GM18861 (cell line): ENCODE data around the gene TET2.

Experiments used
- ATAC-seq: cut with Tn5 transposase; IDR thresholded peaks from one replicate; pipeline ENCODE4 v1.9.1; 2021; ENCODE audit not compliant: unreplicated experiment

TET2 gene

DNA sequence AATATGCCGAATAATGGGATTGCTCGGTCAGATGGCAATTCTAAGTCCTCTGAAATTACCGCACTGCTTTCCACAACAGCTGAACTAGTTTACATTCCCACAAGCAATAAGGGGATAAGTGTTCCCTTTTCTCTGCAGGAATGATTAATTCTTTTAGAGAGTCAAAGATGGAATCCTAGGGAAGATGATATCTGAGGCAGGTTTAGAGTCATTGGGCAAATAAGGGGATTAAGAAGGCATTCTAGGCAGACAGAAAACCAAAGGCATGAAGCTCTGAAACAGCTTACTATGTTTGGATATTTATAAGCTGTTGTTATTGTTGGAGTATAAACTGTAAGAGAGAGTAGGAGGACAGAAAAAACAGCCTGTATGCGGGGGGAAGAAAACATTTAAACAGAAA is 85.7 kb downstream of the TET2 start:
- no peak for ATAC-seq

DNA sequence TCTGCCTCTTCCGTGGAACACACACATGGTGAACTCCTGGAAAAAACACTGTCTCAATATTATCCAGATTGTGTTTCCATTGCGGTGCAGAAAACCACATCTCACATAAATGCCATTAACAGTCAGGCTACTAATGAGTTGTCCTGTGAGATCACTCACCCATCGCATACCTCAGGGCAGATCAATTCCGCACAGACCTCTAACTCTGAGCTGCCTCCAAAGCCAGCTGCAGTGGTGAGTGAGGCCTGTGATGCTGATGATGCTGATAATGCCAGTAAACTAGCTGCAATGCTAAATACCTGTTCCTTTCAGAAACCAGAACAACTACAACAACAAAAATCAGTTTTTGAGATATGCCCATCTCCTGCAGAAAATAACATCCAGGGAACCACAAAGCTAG is 87.9 kb downstream of the TET2 start:
- ATAC-seq: no peak

DNA sequence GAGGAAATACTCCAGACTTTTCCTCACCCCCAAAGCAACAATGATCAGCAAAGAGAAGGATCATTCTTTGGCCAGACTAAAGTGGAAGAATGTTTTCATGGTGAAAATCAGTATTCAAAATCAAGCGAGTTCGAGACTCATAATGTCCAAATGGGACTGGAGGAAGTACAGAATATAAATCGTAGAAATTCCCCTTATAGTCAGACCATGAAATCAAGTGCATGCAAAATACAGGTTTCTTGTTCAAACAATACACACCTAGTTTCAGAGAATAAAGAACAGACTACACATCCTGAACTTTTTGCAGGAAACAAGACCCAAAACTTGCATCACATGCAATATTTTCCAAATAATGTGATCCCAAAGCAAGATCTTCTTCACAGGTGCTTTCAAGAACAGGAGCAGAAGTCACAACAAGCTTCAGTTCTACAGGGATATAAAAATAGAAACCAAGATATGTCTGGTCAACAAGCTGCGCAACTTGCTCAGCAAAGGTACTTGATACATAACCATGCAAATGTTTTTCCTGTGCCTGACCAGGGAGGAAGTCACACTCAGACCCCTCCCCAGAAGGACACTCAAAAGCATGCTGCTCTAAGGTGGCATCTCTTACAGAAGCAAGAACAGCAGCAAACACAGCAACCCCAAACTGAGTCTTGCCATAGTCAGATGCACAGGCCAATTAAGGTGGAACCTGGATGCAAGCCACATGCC is 89.7 kb downstream of the TET2 start:
- peak; percentile 93 for ATAC-seq

DNA sequence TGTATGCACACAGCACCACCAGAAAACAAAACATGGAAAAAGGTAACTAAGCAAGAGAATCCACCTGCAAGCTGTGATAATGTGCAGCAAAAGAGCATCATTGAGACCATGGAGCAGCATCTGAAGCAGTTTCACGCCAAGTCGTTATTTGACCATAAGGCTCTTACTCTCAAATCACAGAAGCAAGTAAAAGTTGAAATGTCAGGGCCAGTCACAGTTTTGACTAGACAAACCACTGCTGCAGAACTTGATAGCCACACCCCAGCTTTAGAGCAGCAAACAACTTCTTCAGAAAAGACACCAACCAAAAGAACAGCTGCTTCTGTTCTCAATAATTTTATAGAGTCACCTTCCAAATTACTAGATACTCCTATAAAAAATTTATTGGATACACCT is 90.2 kb downstream of the TET2 start:
- ATAC-seq: no peak

DNA sequence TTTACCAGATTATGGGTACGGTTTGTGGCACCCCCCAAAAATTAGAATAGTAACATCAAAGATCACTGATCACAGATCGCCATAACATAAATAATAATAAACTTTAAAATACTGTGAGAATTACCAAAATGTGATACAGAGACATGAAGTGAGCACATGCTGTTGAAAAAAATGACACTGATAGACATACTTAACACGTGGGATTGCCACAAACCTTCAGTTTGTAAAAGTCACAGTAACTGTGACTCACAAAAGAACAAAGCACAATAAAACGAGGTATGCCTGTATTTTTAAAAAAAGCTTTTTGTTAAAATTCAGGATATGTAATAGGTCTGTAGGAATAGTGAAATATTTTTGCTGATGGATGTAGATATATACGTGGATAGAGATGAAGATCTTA is 93.4 kb downstream of the TET2 start:
- no peak for ATAC-seq

DNA sequence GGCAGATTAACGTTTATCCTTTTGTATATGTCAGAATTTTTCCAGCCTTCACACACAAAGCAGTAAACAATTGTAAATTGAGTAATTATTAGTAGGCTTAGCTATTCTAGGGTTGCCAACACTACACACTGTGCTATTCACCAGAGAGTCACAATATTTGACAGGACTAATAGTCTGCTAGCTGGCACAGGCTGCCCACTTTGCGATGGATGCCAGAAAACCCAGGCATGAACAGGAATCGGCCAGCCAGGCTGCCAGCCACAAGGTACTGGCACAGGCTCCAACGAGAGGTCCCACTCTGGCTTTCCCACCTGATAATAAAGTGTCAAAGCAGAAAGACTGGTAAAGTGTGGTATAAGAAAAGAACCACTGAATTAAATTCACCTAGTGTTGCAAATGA is 94.8 kb downstream of the TET2 start:
- ATAC-seq: no peak

DNA sequence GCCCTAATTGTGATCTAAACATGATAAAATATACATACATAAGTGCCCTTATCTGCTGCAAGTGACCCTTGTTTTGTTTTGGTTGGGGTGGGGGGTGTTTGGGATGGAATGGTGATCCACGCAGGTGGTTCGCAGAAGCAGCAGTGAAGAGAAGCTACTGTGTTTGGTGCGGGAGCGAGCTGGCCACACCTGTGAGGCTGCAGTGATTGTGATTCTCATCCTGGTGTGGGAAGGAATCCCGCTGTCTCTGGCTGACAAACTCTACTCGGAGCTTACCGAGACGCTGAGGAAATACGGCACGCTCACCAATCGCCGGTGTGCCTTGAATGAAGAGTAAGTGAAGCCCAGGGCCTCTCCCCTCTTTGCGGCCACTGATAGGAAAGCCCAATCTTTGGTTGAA is 96.8 kb downstream of the TET2 start:
- no peak for ATAC-seq

DNA sequence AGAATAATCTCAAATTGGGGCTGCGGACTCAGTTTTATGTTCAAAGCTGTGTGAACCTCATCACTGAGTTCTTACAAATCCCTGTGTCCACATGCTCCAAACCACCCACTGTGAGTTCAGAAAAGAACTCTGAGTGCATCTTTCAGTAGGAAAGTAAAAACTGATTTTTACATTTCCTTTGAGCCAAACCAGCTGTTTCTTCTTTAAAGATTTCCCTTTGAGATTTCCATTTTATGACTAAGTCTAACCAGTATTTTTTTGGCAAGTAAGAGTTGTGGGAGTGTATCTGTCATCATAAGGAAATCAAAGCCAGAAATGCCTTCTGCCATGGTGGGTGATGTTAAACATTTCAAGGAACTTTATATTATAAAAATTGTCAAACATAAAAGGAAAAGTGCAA is 100.0 kb downstream of the TET2 start:
- no peak for ATAC-seq

DNA sequence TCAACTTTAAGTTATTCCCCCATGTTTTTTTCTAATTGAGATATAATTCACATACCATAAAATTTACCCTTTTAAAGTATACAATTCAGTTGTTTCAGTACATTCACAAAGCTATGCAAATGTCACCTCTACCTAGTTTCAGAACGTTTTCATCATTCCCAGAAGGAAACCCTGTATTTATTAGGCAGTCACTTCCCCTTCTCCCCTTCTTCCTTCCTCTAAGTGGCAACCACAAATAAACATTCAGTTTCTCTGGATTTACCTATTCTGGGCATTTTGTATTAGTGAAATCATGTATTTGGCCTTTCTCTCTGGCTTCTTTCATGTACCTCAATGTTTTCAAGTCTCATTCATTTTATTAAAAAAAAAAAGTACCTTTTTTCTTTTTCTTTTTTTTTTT is 101.9 kb downstream of the TET2 start:
- ATAC-seq: no peak

DNA sequence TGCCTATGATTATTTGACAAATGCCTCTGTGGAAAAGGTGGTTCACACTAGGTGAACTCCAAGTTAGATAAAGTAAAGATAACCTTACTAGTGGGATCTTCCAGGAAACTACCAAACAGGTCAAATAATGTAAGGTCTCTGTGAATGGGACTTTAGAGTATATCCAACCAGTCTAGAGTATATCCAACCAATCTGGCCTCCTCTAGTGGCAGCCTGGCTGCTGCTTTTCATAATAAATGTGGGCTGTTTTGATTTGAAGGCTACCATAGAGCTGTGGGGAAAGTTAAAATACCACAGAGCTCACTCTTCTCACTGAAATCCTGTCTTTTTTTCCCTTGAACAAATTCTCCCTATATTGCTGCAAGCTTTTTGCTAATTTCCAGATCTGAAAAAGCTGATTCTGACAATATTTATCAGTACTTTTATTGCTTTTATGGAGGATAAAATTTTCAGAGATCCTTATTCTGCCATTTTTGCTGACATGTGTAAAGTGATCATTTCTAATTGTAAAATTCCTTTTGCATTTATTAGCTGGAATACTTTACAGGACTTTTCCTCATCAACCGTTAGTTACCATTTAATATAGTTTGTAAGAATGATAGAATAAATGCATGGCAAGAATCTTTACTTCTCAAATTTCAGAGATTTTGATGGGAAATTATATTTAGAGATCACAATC is 111.3 kb downstream of the TET2 start:
- ATAC-seq: no peak

DNA sequence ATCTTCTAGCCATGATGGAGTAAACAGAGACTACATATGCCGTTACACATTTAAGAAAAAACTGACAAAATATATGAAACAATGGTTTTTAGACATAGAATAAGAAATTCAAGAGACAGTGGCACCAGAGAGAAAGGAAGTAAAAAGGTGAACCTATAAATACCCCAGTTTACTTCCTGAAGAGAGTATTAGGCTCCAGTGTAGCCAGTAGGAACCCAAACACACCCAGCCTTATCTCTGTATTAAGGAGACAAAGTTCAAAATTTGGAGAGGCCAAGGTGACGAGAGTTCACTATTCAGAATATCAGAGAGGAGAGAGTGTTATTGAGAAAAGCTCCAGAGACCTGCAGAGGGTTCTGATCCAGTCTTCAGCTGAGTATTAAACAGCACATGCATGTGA is 119.0 kb downstream of the TET2 start:
- ATAC-seq: no peak

DNA sequence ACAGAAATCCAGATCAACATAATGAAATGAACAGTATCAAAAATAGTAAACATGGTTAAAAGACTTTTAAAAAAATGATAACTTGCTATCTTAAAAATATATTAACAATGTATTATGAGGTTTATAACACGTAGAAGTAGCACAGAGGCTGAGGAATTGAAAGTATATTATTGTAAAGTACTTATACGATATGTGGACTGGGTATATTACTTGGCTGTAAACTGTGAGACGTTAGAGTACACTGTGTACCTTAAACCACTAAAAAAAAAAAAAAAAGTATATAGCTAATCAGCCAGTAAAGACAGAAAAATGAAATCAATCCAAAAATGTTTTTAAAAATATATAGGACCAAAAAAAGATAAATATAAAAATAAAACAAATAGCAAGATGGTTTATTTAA is 120.6 kb downstream of the TET2 start:
- no peak for ATAC-seq

DNA sequence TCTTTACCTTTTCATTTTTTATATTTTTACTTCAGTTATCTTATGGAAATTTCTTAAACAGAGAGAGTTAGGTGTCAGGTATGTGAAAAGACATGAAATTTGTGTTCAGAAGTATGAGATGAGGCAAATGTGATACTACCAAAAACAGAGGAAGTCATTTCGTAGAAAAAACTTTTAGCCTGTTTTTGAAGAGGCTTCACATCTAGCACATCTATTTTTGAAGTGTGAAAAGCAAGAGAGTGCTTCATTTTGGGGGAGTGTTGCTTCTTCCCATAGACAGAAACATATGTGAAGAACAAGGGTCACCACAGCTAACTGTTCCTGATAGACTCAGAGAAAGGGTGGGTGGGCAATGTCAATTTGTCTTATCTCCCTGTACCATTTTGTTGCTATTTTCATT is 125.3 kb downstream of the TET2 start:
- ATAC-seq: no peak

DNA sequence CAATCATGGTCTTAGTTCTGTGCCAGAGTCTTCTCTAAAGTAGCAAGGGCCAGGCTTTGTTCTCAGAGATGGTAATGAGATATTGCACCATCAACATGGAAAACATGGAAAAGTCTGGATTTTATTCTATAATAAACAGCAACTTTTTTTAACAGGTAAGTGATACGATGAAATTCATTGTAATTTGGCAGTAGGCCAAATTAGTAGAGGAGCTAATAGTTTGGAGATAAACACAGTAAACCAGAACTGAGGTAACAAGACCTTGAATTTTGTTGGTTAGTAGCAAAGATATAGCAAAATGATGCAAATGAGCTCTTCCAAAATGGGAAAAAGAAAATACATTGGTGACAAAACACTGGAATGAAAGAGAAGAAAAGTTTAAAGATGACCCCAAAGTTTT is 126.6 kb downstream of the TET2 start:
- no peak for ATAC-seq

DNA sequence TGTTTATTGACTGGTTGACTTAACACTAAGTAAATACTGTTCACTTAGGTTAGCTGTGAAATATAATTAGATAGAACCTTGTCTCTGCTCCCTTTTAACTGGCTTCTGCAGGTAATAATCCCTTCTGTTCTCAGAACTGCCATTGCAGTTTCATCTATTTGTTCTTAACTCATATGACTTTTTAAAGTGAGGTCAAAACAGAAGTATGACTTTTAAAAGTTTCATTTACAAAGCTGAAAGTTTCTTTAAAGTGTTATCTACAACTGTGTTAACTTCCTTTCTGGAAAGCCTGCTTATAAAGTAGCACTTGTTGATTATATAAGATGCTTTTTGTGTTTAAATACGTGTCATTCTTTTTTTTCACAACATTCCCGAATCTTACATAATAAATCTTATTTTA is 127.4 kb downstream of the TET2 start:
- no peak for ATAC-seq

DNA sequence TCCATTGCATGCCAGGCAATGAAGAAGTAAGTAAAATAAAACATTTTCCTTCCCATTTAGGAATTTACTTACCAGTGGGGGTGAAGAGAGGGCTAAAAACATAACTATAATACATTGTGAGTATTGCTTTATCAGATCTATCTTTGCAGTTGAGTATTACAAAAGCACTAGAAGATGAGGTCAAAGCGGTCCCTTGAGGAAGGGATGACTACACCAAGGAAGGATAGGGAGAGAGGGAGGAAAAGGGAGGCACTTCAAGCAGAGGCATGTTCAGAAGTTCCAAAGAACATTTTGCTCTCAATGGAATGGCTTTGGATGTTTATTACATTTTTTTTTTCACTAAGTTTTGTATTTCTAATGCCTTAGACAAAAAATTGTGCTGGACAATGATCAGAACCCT is 127.8 kb downstream of the TET2 start:
- no peak for ATAC-seq

DNA sequence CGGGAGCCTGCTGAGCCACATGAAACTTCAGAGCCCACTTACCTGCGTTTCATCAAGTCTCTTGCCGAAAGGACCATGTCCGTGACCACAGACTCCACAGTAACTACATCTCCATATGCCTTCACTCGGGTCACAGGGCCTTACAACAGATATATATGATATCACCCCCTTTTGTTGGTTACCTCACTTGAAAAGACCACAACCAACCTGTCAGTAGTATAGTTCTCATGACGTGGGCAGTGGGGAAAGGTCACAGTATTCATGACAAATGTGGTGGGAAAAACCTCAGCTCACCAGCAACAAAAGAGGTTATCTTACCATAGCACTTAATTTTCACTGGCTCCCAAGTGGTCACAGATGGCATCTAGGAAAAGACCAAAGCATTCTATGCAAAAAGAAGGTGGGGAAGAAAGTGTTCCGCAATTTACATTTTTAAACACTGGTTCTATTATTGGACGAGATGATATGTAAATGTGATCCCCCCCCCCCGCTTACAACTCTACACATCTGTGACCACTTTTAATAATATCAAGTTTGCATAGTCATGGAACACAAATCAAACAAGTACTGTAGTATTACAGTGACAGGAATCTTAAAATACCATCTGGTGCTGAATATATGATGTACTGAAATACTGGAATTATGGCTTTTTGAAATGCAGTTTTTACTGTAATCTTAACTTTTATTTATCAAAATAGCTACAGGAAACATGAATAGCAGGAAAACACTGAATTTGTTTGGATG is 129.9 kb downstream of the TET2 start:
- ATAC-seq: no peak

DNA sequence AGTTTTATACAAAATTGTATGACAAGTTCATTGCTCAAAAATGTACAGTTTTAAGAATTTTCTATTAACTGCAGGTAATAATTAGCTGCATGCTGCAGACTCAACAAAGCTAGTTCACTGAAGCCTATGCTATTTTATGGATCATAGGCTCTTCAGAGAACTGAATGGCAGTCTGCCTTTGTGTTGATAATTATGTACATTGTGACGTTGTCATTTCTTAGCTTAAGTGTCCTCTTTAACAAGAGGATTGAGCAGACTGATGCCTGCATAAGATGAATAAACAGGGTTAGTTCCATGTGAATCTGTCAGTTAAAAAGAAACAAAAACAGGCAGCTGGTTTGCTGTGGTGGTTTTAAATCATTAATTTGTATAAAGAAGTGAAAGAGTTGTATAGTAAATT is 131.0 kb downstream of the TET2 start:
- ATAC-seq: no peak

DNA sequence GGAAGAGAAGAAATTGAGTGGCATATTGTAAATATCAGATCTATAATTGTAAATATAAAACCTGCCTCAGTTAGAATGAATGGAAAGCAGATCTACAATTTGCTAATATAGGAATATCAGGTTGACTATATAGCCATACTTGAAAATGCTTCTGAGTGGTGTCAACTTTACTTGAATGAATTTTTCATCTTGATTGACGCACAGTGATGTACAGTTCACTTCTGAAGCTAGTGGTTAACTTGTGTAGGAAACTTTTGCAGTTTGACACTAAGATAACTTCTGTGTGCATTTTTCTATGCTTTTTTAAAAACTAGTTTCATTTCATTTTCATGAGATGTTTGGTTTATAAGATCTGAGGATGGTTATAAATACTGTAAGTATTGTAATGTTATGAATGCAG is 132.6 kb downstream of the TET2 start:
- ATAC-seq: no peak

DNA sequence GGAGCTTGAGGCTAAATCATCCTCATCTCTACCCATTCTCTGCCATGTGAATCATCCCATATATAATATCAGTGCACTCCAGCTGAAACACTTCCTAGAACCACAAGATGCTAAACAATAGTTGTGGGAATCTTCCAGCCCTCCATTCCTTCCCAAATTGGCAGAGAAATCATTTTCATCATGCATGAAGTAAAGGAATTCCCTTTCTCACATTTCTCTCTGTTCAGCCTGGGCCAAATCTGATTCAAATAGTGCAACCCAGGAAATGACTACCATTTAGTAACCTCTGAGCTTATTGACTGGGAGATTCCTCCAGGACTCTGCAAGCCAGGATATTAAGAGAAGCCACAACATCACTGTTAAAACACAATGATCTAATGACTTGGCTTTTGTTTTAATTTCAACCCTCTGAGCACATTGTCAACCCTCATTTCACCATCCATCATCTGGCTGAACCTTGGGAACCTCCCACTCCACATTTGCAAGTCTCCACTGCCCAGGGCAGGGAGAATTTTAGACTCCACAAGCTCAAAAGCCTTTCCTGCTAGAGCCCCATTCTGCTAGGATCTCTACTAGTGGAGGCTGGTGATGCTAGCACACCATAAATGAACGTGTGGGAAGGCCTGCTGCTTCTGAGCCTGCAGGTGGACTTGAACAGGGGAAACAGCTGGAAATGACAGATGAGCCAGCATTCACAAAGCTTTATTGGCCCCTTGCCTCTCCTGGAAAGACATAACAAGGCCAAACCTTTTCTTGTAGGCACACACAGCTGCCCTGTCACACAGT is 133.9 kb downstream of the TET2 start:
- ATAC-seq: no peak

DNA sequence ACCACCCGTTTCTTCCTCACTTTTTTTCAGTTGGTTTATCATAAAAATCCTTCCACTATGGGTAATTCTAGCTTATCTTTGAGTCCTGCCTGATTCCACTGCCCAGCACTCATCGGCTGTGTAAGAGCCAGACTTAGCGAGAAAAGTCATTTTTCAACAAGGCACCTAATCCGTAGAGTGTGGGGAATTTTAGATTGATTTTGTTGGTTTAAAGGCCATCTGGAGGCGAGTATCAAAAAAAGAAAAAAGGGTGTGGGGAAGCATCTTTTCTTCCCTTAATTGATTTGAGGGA is 134.4 kb downstream of the TET2 start:
- no peak for ATAC-seq

DNA sequence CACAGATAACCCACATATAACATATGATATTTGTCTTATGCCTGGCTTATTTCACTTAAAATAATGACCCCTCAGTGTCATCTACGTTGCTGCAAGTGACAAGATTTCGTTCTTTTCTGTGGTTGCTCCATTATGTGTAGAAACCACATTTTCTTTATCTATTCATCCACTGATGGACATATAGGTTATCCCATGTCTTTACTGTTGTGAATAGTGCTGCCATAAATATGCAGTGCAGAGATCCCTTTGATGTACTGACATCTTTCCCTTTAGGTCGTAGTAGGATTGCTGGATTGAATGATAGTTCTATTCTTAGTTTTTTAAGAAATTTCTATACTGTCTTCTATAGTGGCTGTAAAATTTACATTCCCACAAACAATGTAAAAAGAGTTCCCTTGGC is 135.8 kb downstream of the TET2 start:
- no peak for ATAC-seq
